HG03095 (cell line): Measurements from ENCODE around the gene TOB2.

ENCODE experiments used
- ATAC-seq: cut with Tn5 transposase; IDR thresholded peaks from one replicate; pipeline ENCODE4 v1.9.1; 2021; ENCODE audit warnings: moderate library complexity; ENCODE audit not compliant: unreplicated experiment

Gene TOB2

DNA sequence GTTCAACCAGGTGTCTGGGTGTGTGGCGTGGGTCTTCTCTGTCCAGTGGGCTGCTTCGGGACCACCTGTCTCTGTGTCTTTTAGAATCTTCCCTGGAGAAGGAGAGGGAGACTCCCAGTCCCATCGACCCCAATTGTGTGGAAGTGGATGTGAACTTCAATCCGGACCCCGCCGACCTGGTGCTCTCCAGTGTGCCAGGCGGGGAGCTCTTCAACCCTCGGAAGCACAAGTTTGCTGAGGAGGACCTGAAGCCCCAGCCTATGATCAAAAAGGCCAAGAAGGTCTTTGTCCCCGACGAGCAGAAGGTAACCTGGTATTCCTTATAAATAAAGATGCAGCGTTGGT, 52.6 kb downstream of the TOB2 start:
- ATAC-seq: no peak

DNA sequence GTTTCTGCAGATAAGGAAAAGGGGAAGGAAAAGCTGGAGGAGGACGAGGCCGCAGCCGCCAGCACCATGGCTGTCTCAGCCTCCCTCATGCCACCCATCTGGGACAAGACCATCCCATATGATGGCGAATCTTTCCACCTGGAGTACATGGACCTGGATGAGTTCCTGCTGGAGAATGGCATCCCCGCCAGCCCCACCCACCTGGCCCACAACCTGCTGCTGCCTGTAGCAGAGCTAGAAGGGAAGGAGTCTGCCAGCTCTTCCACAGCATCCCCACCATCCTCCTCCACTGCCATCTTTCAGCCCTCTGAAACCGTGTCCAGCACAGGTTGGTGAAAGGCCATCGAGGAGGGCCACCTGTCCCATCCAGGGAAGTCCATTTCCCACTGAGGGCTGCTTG, 59.3 kb downstream of the TOB2 start:
- no peak for ATAC-seq

DNA sequence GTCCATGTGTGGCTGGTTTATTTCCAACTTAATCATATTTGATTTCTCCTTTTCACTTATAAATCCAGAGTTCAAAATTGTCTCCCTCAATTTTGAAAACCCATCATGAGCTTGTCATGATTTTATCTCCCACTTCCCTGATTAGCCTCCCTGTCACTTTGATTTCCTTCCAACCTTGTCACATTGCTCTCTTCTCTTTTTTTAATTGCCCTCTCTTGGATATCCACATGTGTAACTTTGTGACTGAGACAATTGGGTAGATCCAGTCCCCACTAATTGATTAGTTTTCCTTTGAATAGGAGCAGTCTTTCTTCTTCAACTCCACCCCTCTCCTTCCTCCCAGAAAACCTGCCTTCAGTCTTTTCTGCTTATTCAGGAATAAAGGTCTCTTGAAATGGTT, 62.5 kb downstream of the TOB2 start:
- no peak for ATAC-seq
